NCI-H510A (cell line): ENCODE data around the gene NTSR2.

Experiments
- DNase-seq: peaks from one replicate; lab custom pipeline; 2025; lab: John Stamatoyannopoulos, UW

NTSR2 gene

GRCh38 chr2:11628675-11629074 lies 41.3 kb downstream of the NTSR2 start:
- DNase-seq = no peak

GRCh38 chr2:11625671-11626070 lies 44.3 kb downstream of the NTSR2 start:
- DNase-seq = no peak

GRCh38 chr2:11624893-11625292 lies 45.1 kb downstream of the NTSR2 start:
- no peak for DNase-seq

GRCh38 chr2:11622611-11623010 lies 47.4 kb downstream of the NTSR2 start:
- no peak for DNase-seq

GRCh38 chr2:11621410-11621809 lies 48.6 kb downstream of the NTSR2 start:
- DNase-seq = peak; percentile 39

GRCh38 chr2:11618708-11619062 lies 51.3 kb downstream of the NTSR2 start:
- no peak for DNase-seq

- no peak for DNase-seq
These were observed 51.8 kb downstream of the NTSR2 start for GRCh38 chr2:11617984-11618707.

- DNase-seq = no peak
These were observed 52.5 kb downstream of the NTSR2 start for GRCh38 chr2:11617527-11617926.

GRCh38 chr2:11616851-11617415 lies 53.1 kb downstream of the NTSR2 start:
- no peak for DNase-seq

GRCh38 chr2:11616097-11616687 lies 53.8 kb downstream of the NTSR2 start:
- no peak for DNase-seq

GRCh38 chr2:11615209-11615608 lies 54.8 kb downstream of the NTSR2 start:
- DNase-seq = no peak

- no peak for DNase-seq
These were observed 56.7 kb downstream of the NTSR2 start for GRCh38 chr2:11613297-11613696.

- DNase-seq = no peak
These were observed 57.3 kb downstream of the NTSR2 start for GRCh38 chr2:11612553-11613215.

- no peak for DNase-seq
These were observed 58.7 kb downstream of the NTSR2 start for GRCh38 chr2:11611251-11611650.

- DNase-seq = no peak
These were observed 59.3 kb downstream of the NTSR2 start for GRCh38 chr2:11610624-11611242.
